Cardiac muscle cell (in vitro differentiated cells and primary cell): ENCODE data around the gene APEX2. TPM values are rescaled to one million over a fixed set of nuclear protein-coding genes. Genes with fewer than 3 reads are reported as not detected.
"Not testable (repeated sequence)": the region's sequence is repeated elsewhere in the genome, so short reads cannot be mapped to it uniquely, and the experiment has no call there.

ENCODE experiments used
- DNase-seq, 2 donors: peaks; one replicate each; pipeline versions ENCODE4 v3.0.0 to v3.0.0-alpha.2; 2010 to 2017; ENCODE audit warnings: low read depth in 1 of 2, low spot score in 1 of 2
- H3K27ac ChIP-seq: fragments of 200-600 bp; sonication (generic); 2 replicates; pipeline ENCODE4 v1.5.1; 2016
- H3K27me3 ChIP-seq: fragments of 200-600 bp; sonication (generic); 2 replicates; pipeline ENCODE4 v1.6.0; 2016; ENCODE audit warnings: control low read depth
- H3K36me3 ChIP-seq: fragments of 200-600 bp; sonication (generic); 2 replicates; pipeline ENCODE4 v1.5.1; 2016; ENCODE audit warnings: control low read depth
- H3K4me1 ChIP-seq: fragments of 200-600 bp; sonication (generic); 2 replicates; pipeline ENCODE4 v1.8.1; 2017; ENCODE audit warnings: low read depth, mild to moderate bottlenecking, mixed run types
- H3K4me3 ChIP-seq: fragments of 200-600 bp; sonication (generic); 2 replicates; pipeline ENCODE4 v1.5.1; 2016; ENCODE audit warnings: mild to moderate bottlenecking
- H3K9me3 ChIP-seq: fragments of 200-600 bp; sonication (generic); 2 replicates; pipeline ENCODE4 v1.5.1; 2017; ENCODE audit warnings: low read depth, mild to moderate bottlenecking, control low read depth
- polyA plus RNA-seq: library from polyadenylated mRNA; unstranded; fragments of >200 nt; fragmentation: Nextera tagmentation; extraction: Ambion mirVana; gene quantifications from 2 replicates; pipeline ENCODE4 v1.2.1, GENCODE V29; 2016
- total RNA-seq: library from RNA; depleted of rRNA; stranded (reverse); fragments of >200 nt; gene quantifications from 2 replicates; pipeline ENCODE4 v1.2.3, GENCODE V29; 2016
- TF ChIP-seq, protein P1 (sequence below): IDR thresholded peaks from 2 replicates; pipeline ENCODE4 v1.5.1; 2012; ENCODE audit warnings: low read depth, mild to moderate bottlenecking, low read length

Gene APEX2
- total and polyA plus RNA-seq, 2 experiments from 2014 or later, result 10.4 to 17.3 TPM

DNA sequence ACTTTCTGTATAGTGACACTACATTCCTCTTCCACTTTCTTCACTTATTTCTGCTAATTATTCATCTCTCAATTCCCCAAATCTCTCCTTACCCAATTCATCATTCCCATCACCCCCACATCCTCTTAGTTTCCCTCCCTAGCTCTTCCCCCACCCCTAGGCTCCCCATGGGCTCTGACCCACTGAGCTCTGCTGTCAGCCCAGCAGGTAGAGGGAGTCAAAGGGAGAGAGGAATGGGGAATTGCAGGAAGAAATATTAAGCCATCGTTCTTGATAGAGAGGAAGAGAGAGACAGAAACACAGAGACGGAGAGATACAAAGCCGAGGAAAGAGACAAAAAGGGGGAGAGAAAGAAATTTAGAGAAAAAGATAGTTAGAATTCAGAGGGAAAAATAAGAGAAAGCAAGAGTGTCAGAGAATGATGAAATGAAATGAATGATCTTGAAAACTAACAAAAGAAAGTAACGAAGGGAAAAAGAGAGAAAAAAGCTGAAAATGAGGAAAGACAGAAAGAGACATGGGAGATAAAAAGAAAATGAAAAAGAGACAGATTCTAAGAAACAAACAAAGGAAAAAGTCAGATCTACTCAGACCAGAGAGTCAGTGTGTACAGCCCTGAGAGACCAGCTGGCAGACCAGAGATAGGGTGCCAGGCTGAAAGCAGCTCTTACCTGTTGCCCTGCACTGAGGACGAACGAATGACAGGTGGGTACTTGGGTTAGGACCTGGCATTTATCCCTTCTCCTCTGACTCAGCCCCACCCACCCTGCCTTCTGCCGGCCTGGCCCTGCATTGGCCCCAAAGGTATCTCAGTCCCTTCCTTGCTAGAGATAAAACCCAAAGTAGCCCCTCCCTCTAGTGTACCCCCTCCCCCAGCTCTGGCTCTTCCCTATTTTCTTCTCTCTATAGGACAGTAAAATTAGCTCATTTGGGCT is 30.4 kb downstream of the APEX2 start, which contains the start of gene ALAS2:
Gene ALAS2 (minus strand): TSS at position 707 of the 935 bp plus-strand sequence. CDS start 4,977 bp downstream, outside the sequence.
- Histone ChIP-seq H3K4me3 (no peak within 1 kb of the TSS), H3K9me3 (no peaks in the 10 kb centered on the region), H3K36me3 (no peaks in the 10 kb centered on the region), H3K27me3 (no peaks in the 10 kb centered on the region), H3K4me1 (no peaks in the 10 kb centered on the region), H3K27ac (peak within 1 kb of the TSS; percentile 45)
- DNase-seq, result no peak
- TF ChIP-seq, protein P1, sequence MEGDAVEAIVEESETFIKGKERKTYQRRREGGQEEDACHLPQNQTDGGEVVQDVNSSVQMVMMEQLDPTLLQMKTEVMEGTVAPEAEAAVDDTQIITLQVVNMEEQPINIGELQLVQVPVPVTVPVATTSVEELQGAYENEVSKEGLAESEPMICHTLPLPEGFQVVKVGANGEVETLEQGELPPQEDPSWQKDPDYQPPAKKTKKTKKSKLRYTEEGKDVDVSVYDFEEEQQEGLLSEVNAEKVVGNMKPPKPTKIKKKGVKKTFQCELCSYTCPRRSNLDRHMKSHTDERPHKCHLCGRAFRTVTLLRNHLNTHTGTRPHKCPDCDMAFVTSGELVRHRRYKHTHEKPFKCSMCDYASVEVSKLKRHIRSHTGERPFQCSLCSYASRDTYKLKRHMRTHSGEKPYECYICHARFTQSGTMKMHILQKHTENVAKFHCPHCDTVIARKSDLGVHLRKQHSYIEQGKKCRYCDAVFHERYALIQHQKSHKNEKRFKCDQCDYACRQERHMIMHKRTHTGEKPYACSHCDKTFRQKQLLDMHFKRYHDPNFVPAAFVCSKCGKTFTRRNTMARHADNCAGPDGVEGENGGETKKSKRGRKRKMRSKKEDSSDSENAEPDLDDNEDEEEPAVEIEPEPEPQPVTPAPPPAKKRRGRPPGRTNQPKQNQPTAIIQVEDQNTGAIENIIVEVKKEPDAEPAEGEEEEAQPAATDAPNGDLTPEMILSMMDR, result no peak

DNA sequence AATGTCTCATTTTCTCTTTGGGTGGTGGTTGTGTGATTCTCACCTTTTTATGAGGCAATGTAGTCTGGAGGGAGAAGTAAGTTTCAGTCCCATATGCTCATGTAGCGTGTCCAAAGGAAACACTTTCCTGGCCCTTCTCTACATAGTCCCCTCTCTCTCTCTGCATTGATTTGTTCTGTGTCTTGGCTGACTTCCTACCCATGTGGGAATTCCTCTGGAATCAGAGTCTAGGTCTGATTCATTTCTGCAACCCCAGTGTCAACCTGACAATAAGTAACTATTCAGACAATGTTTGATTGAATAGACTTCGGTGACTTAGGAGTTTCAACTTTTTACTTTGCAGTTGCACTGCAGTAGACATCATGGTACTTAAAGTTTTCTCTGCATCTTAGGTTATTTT is 33.3 kb downstream of the APEX2 start:
- Histone ChIP-seq H3K27me3 (no peaks in the 10 kb centered on the region), H3K4me1 (no peaks in the 10 kb centered on the region), H3K9me3 (peaks cover 3% of the 10 kb centered on the region), H3K36me3 (no peaks in the 10 kb centered on the region), H3K27ac (no peak overlapping the region), H3K4me3 (no peak overlapping the region)
- no peak for DNase-seq
- TF ChIP-seq, protein P1, result no peak

DNA sequence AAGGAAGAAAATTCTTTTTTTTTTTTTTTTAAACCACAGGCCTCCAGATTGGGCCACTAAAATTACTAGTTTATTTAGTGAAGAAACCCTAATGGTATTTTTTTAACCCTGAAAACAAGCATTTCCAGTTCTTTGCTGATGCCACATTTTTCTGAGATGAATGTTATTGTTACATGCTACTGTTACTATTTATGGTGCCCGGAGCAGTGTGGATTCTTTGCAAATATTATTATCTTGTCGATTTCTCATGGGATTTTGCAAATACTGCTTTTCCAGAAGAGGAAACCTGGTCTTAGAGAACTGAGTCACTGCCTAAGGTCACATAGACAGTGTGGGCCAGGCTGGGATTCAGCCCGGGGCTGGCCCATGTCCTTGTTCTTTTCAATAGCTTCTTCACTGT is 39.3 kb downstream of the APEX2 start:
- H3K27ac ChIP-seq, result no peak overlapping the region
- no peaks in the 10 kb centered on the region for H3K4me1 ChIP-seq
- H3K27me3 ChIP-seq, result no peaks in the 10 kb centered on the region
- no peak for DNase-seq
- H3K36me3 ChIP-seq, result no peaks in the 10 kb centered on the region
- H3K4me3 ChIP-seq, result no peak overlapping the region
- TF ChIP-seq, protein P1, result no peak
- peaks cover 3% of the 10 kb centered on the region for H3K9me3 ChIP-seq

DNA sequence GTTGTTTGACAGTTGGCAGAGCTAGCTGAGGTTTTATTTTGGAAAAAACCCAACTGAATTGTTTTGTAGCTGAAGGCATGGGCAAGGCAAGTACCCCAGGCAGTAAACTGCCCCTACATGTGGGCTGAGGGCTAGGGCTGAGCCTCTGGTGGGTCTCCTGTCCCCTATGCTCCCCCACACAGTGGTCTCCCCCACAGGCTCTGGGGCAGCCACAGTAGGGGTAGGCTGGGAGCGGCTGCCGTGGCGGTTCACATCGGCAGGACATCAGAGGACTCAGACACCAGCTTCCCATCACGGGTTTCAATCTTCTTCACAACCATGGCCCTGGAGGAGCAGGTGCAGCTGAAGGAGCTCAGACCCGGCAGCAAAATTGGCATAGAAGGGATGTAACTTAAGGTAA is 41.4 kb downstream of the APEX2 start:
- Histone ChIP-seq H3K36me3 (no peaks in the 10 kb centered on the region), H3K4me3 (no peak overlapping the region), H3K27ac (no peak overlapping the region), H3K9me3 (peaks cover 3% of the 10 kb centered on the region), H3K27me3 (no peaks in the 10 kb centered on the region), H3K4me1 (no peaks in the 10 kb centered on the region)
- no peak for DNase-seq
- TF ChIP-seq, protein P1, result no peak

DNA sequence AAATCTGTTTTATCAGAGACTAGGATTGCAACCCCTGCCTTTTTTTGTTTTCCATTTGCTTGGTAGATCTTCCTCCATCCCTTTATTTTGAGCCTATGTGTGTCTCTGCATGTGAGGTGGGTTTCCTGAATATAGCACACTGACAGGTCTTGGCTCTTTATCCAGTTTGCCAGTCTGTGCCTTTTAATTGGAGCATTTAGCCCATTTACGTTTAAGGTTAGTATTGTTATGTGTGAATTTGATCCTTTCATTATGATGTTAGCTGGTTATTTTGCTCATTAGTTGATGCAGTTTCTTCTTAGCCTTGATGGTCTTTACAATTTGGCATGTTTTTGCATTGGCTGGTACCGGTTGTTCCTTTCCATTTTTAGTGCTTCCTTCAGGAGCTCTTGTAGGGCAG is 50.4 kb downstream of the APEX2 start:
- not testable (repeated sequence) for H3K36me3 ChIP-seq, H3K27ac ChIP-seq, H3K4me3 ChIP-seq, H3K9me3 ChIP-seq, H3K27me3 ChIP-seq, H3K4me1 ChIP-seq, DNase-seq
